CD4-positive, alpha-beta T cell treated with Interleukin-12 subunit alpha and Interleukin-12 subunit beta, for 1 hour (primary cell): ENCODE measurements around the gene BRD4.
A peak's percentile ranks its signal among the peaks of the same experiment; 100 is the strongest.

ENCODE experiments used
- DNase-seq: peaks from one replicate; pipeline ENCODE4 v3.0.0-alpha.2; 2020

The BRD4 gene

DNA sequence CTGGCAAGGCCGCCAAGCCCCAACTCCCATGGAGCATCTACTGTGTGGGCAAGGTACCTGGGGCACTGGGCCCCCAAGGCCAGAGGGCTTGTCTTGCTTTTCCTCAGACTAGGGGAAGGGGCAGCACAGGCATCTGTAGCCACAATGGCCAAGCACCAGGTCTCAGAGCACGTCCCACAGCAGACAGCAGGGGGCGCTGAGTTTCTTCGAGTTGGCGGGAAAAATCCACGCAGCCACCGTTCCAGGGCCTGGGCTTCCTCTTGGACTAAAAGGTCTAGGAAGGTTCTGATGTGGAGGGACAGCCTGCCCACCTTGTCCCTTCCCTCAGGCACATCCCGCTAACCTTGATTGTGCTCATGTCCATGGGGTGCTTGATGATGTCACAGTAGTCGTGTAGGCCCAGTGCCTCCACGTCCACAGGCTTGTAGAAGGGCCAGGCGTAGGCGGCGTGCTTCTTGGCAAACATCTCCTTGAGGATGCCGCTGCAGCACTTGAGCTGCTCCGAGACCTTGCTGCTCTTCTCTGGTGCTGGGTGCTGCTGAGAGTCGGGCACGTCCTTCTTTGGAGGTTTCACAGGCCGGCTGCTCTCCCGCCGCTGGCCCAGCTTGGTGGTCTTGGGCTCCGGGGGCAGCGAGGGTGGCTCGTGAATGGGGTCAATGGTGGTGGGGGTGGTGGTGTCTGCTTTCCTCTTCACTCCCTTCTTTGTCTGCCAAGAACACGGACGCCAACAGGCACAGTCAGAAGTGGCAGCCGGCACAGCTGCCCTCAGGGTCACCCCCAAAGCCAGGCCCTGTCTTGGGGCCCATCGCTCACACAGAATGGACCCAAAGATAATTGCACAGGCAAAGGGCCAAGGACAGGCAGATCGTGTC, 68.0 kb downstream of the BRD4 start:
- DNase-seq, result peak; percentile 68

DNA sequence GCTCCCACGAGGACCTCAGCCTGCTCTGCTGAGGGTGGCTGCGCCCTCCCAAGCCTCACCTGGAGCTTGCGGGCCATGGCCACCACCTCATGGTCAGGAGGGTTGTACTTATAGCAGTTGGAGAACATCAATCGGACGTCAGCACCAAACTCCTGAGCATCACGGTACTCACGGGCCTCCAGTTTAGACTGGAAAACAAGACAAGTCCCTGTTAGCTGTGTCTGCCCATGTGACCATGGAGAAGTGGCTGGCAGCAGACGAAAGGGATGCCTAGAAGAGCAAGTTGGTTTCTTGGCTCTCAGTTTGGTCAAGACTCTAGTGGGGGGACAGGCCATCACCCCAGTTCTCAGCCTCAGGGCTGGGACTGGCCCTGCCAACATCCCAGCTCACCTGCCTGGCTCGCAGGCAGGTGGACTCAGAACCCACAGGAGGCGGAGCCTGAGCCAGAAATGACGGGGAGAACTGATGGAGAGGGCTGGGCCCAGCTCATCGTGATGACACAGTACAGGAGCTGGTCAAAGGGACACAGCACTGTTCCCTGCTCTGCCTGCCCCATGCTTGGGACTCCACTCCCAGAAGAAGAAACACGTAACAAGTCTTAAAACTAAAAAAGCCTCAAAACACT, 68.9 kb downstream of the BRD4 start:
- DNase-seq, result no peak

DNA sequence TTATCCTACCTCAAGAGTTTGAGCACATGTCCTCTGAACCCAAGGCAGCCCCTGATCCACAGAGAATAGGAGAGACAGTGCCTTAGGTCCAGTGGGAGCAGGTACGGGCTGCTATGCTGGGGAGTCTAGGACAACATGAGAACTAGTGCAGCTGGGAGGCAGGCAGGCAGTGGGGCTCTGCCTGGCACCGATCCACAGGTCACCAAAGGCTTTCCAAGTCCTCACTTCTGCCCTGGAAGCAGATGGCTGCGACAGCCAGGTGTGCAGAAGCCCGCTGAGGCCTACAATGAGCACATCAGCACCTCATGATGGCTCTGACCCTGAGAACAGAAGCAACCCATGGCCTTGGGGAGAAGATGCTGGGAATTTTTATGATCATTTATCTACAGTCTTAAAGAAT, 70.3 kb downstream of the BRD4 start:
- no peak for DNase-seq

- no peak for DNase-seq
Observed at GRCh38 chr19:15260939-15261338, 71.4 kb downstream of the BRD4 start.

DNA sequence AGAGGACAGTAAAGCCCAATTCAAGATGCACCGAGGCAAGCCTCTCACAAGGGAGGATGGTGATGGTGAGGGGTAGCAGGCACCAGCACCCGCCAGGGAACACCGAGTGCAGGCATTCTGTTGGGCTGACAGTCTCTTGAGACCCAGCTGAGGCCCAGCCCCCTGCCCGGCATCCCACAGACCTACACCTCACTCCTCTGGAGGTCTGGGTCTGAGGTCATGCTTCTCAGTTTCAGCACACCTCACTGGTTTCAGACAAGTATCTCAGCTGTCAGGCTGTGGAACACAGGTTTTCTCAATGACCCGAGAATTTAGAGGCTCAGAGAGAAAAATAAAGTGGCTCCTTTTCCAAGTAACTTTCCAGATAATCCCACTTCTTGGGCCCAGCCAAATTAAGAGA, 72.4 kb downstream of the BRD4 start:
- DNase-seq, result no peak

- DNase-seq, result no peak
Observed at GRCh38 chr19:15257782-15258181, 74.6 kb downstream of the BRD4 start.

GRCh38 chr19:15256708-15257331, 75.5 kb downstream of the BRD4 start:
- no peak for DNase-seq

- DNase-seq, result no peak
Observed at GRCh38 chr19:15255359-15255990, 76.9 kb downstream of the BRD4 start.

GRCh38 chr19:15254547-15254946, 77.8 kb downstream of the BRD4 start:
- no peak for DNase-seq

- DNase-seq, result no peak
Observed at GRCh38 chr19:15253513-15253912, 78.8 kb downstream of the BRD4 start.

- DNase-seq, result no peak
Observed at GRCh38 chr19:15253061-15253460, 79.3 kb downstream of the BRD4 start.

DNA sequence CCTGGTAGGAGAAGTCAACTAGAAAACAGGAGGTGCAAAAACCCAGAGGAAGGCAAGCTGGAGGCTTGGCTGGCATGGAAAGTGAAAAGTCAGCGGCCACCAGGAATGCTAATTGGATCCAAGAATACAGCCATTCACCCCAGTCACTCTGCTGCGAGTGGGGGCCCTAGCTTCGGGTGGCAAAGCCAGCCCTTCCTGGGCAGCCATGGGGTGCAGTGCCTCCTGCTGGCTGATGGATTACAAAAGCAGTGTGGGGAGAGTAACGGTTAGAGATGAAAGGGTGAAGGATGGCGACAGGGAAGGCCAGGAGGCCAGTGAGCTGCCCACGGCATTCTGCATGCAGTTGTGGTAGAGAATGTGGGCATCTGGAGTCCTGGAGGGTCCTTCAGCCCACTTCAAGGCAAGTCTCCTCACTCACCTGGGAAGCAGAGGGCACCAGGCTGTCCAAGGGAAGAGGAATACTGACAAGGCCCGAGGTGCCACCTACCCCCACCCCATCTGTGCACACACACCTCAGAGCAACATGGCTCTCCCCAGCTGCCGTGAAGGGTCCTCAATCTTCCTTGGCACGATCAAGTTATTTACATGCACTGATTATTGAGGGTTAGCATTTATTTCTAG, 79.8 kb downstream of the BRD4 start:
- DNase-seq, result no peak

- no peak for DNase-seq
Observed at GRCh38 chr19:15251749-15252397, 80.5 kb downstream of the BRD4 start.

GRCh38 chr19:15251010-15251748, 81.2 kb downstream of the BRD4 start:
- DNase-seq, result no peak

- DNase-seq, result no peak
Observed at GRCh38 chr19:15250640-15250993, 81.7 kb downstream of the BRD4 start.

DNA sequence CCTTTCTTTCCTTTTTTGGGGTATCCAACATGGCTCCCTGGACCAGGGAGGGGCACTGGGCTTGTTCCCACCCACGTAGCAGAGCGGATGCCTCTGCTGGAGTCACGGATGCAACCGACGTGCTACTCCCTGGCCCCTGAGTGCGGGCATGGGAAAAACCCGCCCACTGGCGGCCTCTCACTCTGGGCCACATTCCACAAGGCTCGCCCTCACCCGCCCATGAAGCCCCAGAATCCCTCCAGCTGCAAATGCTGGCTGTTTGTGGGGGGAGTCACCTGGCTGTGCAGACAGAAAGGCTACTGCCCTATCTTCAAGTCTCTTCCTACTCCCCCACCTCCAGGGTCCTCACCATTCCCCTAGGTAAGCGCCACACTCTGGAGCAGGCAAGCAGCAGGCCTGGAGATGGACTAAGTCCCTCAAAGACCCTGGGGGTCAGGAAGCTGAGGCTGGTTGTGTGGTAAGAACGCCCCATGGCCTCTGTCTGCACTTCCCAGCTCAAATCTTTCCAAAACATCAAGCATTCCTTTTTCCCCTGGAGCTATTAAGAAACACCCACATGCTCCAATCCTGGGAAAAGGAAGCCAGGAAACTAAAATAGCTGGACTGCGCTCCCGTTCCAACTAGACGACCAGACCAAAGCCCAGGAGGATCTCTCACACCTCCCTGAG, 82.2 kb downstream of the BRD4 start:
- DNase-seq, result no peak

- DNase-seq, result no peak
Observed at GRCh38 chr19:15249528-15249874, 82.8 kb downstream of the BRD4 start.

DNA sequence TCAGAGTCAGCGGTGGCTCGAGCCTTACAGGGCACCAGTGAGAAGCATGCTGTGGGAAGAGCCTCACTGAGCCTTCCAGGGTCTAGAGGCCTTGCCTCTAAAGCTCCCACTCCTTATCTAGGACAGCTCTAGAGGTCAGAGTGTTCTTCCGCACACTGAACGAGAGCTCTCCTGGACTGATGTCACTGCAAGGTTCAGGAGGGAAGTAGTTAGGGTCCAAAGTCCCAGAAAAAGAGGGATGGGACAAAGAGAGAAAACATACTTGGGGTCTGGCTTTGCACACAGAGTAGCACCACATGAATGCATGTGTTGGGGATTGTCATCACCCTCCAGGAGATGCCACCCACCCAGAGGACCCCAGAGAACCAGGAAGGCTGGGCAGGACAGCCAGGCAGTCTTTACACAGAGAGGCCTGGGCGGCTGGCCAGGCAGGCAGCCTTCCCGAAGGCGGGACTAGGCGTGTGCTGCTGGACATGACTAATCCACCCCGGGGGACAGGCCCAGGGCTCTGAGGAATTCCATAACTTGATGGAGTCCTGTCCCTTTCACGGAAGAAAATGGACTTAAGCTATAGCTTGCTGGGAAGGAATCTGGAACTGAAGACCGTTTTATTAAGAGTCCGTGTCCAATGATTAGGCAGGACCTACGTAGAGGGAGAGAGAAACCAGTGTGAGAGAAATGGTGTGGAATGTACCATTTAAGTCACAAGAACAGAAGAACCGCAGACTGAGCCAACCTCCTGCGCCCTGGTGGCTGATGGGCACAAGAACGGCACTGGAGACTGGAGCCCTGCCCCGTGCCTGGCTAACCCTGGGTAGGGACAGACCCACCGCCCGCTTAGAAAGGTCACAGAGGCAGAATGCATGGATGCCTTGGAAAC, 83.5 kb downstream of the BRD4 start:
- DNase-seq, result no peak

DNA sequence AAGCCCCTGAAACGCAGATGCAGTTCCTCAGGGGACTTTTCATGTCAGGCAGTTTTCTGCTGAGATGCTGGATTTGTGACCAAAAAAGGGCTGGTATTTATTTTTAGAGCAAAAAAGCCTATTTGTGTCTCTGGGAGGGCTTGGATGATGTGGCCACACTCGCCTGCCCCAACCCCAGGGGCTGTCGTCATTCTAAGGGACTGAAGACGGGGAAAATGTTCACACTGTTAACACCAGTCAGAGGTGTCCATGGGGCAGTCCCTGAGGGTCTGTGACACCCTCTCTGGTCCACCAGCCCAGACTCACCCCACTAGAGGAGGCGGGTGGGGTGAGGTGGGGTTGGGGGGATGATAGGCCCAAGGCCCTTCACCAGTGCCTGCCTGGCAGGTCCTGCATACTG, 84.2 kb downstream of the BRD4 start:
- DNase-seq, result no peak
